ENCODE measurements around the gene CD27. TPM values are rescaled to one million over a fixed set of nuclear protein-coding genes. Genes with fewer than 3 reads are reported as not detected.
"Not testable (repeated sequence)": the region's sequence is repeated elsewhere in the genome, so short reads cannot be mapped to it uniquely, and the experiment has no call there.

CD27 gene
- total RNA-seq, 1 experiment from 2014 or later = not detected

DNA sequence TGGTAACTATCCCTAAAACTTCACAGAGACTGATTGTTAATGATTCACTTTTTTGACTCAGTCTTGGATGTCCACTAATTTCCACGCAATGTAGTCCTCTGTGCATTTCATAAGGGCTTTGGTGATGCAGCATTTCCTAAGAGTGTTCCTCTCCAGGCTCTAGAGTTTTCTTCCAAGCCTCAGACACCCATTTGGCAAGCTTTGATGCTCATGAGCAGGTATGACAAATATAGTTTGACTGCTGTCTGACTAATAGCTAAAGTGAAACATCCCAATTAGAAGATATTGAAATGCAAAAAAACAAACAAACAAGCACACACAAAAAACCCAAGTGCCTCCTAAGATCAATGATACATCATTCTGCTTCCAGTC is 27.2 kb downstream of the CD27 start:
- CTCF ChIA-PET = no interaction called here
- no TSS peak for BruUV-seq (replicated peaks)
- Mint-ChIP-seq H3K4me1 (ENCODE audit: low read depth, unreplicated experiment) (peaks cover 18% of the 10 kb centered on the region), H3K36me3 (ENCODE audit: insufficient read depth, unreplicated experiment) (peaks cover 23% of the 10 kb centered on the region), H3K4me3 (ENCODE audit: low read depth, unreplicated experiment) (no peak overlapping the region), H3K27ac (ENCODE audit: unreplicated experiment) (no peak overlapping the region), H3K9me3 (ENCODE audit: low read depth, unreplicated experiment) (no peaks in the 10 kb centered on the region), H3K27me3 (ENCODE audit: unreplicated experiment) (no peaks in the 10 kb centered on the region)
- no peak for DNase-seq
- intact Hi-C loops (cut with micrococcal nuclease; ENCODE audit: unreplicated experiment) = loop anchor here (5.0 kb wide), 1 partner anchor 260 kb away; no protein-coding TSS in a partner anchor
- TF ChIP-seq, protein P1, sequence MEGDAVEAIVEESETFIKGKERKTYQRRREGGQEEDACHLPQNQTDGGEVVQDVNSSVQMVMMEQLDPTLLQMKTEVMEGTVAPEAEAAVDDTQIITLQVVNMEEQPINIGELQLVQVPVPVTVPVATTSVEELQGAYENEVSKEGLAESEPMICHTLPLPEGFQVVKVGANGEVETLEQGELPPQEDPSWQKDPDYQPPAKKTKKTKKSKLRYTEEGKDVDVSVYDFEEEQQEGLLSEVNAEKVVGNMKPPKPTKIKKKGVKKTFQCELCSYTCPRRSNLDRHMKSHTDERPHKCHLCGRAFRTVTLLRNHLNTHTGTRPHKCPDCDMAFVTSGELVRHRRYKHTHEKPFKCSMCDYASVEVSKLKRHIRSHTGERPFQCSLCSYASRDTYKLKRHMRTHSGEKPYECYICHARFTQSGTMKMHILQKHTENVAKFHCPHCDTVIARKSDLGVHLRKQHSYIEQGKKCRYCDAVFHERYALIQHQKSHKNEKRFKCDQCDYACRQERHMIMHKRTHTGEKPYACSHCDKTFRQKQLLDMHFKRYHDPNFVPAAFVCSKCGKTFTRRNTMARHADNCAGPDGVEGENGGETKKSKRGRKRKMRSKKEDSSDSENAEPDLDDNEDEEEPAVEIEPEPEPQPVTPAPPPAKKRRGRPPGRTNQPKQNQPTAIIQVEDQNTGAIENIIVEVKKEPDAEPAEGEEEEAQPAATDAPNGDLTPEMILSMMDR (IDR thresholded peaks at IDR 0.05; ENCODE audit: unreplicated experiment) = no peak

DNA sequence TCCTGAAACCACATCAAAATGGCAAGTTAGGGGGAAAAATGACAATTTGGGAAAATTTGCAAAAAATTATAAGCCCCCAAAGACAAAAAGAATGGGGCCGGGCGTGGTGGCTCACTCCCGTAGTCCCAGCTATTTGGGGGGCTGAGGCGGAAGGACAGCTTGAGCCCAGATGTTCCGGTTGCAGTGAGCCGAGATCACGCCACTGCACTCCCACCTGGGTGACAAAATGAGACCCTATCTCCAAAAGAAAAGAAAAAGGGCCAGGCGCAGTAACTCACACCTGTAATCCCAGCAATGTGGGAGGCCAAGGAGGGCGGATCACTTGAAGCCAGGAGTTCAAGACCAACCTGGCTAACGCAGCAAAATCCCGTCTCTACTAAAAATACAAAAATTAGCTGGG is 27.7 kb downstream of the CD27 start:
- TF ChIP-seq, protein P1 (IDR thresholded peaks at IDR 0.05; ENCODE audit: unreplicated experiment) = no peak
- H3K9me3 Mint-ChIP-seq (ENCODE audit: low read depth, unreplicated experiment) = no peaks in the 10 kb centered on the region
- CTCF ChIA-PET = no interaction called here
- H3K27ac Mint-ChIP-seq (ENCODE audit: unreplicated experiment) = no peak overlapping the region
- H3K36me3 Mint-ChIP-seq (ENCODE audit: insufficient read depth, unreplicated experiment) = peaks cover 23% of the 10 kb centered on the region
- BruUV-seq (replicated peaks) = no TSS peak
- intact Hi-C loops (cut with micrococcal nuclease; ENCODE audit: unreplicated experiment) = loop anchor here (5.0 kb wide), 1 partner anchor 260 kb away; no protein-coding TSS in a partner anchor
- no peak for DNase-seq
- peaks cover 18% of the 10 kb centered on the region for H3K4me1 Mint-ChIP-seq (ENCODE audit: low read depth, unreplicated experiment)
- no peak overlapping the region for H3K4me3 Mint-ChIP-seq (ENCODE audit: low read depth, unreplicated experiment)
- H3K27me3 Mint-ChIP-seq (ENCODE audit: unreplicated experiment) = no peaks in the 10 kb centered on the region

DNA sequence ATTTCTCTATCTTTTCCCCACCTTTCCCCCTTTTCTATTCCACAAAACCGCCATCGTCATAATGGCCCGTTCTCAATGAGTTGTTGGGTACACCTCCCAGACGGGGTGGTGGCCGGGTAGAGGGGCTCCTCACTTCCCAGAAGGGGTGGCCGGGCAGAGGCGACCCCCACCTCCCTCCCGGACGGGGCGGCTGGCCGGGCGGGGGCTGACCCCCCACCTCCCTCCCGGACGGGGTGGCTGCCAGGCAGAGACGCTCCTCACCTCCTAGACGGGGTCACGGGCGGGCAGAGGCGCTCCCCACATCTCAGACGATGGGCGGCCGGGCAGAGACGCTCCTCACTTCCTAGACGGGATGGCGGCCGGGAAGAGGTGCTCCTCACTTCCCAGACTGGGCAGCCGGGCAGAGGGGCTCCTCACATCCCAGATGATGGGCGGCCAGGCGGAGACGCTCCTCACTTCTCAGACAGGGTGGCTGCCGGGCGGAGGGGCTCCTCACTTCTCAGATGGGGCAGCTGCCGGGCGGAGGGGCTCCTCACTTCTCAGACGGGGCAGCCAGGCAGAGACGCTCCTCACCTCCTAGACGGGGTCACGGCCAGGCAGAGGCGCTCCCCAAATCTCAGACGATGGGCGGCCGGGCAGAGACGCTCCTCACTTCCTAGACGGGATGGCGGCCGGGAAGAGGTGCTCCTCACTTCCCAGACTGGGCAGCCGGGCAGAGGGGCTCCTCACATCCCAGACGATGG is 30.6 kb downstream of the CD27 start:
- H3K9me3 Mint-ChIP-seq (ENCODE audit: low read depth, unreplicated experiment); H3K27ac Mint-ChIP-seq (ENCODE audit: unreplicated experiment); H3K4me3 Mint-ChIP-seq (ENCODE audit: low read depth, unreplicated experiment); BruUV-seq (replicated peaks); H3K4me1 Mint-ChIP-seq (ENCODE audit: low read depth, unreplicated experiment); intact Hi-C loops (cut with micrococcal nuclease; ENCODE audit: unreplicated experiment); DNase-seq; CTCF ChIA-PET: not testable (repeated sequence)
- Mint-ChIP-seq H3K27me3 (ENCODE audit: unreplicated experiment) (peaks cover 17% of the 10 kb centered on the region), H3K36me3 (ENCODE audit: insufficient read depth, unreplicated experiment) (peaks cover 12% of the 10 kb centered on the region)

DNA sequence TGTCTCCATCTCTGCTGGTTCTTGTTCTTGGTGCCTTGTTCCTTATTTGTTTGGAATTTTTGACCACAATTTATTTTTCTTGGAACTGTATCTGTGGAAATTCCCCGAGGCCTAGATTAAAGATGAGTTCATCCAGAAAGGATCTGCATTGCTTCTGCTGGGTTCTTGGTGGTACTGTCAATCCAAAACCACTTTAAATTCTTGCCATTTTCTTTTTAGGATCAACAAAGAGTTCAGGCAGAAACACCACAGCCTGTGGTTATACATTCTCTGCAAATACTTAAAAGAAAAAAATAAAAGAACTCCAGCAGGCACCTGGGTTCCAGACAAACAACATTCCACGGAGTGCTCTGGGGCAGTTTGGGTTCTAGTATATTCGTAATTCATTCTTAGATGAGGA is 31.7 kb downstream of the CD27 start:
- CTCF ChIA-PET = no interaction called here
- peaks cover under 1% of the 10 kb centered on the region for H3K4me1 Mint-ChIP-seq (ENCODE audit: low read depth, unreplicated experiment)
- H3K4me3 Mint-ChIP-seq (ENCODE audit: low read depth, unreplicated experiment) = no peak overlapping the region
- BruUV-seq (replicated peaks) = no TSS peak
- H3K9me3 Mint-ChIP-seq (ENCODE audit: low read depth, unreplicated experiment) = no peaks in the 10 kb centered on the region
- intact Hi-C loops (cut with micrococcal nuclease; ENCODE audit: unreplicated experiment) = no loop called here
- no peak for DNase-seq
- H3K27me3 Mint-ChIP-seq (ENCODE audit: unreplicated experiment) = peaks cover 17% of the 10 kb centered on the region
- H3K27ac Mint-ChIP-seq (ENCODE audit: unreplicated experiment) = no peak overlapping the region
- TF ChIP-seq, protein P1 (IDR thresholded peaks at IDR 0.05; ENCODE audit: unreplicated experiment) = no peak
- peaks cover under 1% of the 10 kb centered on the region for H3K36me3 Mint-ChIP-seq (ENCODE audit: insufficient read depth, unreplicated experiment)

DNA sequence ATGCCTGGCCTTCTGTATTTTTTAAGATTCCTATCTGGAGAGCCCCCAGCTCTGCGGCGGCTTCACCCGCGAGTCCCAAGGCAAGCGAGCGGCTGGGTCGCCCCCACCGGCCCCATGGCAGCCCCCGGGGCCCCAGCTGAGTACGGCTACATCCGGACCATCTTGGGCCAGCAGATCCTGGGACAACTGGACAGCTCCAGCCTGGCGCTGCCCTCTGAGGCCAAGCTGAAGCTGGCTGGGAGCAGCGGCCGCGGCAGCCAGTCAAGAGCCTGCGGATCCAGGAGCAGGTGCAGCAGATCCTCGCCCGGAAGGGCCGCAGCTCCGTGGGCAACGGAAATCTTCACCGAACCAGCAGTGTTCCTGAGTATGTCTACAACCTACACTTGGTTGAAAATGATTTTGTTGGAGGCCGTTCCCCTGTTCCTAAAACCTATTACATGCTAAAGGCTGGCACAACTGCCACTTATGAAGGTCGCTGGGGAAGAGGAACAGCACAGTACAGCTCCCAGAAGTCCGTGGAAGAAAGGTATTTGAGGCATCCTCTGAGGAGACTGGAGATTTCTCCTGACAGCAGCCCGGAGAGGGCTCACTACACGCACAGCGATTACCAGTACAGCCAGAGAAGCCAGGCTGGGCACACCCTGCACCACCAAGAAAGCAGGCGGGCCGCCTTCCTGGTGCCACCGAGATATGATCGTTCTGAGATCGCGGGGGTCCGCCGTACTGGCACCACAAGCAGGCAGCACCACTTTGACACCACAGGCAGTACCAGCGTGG is 33.0 kb downstream of the CD27 start:
- peaks cover 17% of the 10 kb centered on the region for H3K27me3 Mint-ChIP-seq (ENCODE audit: unreplicated experiment)
- intact Hi-C loops (cut with micrococcal nuclease; ENCODE audit: unreplicated experiment); H3K27ac Mint-ChIP-seq (ENCODE audit: unreplicated experiment); BruUV-seq (replicated peaks); DNase-seq; H3K4me1 Mint-ChIP-seq (ENCODE audit: low read depth, unreplicated experiment); CTCF ChIA-PET; H3K36me3 Mint-ChIP-seq (ENCODE audit: insufficient read depth, unreplicated experiment); H3K9me3 Mint-ChIP-seq (ENCODE audit: low read depth, unreplicated experiment); H3K4me3 Mint-ChIP-seq (ENCODE audit: low read depth, unreplicated experiment): not testable (repeated sequence)
